Amygdala (tissue), 56 donors: ENCODE measurements around the gene SQSTM1.
"Not testable (repeated sequence)": the region's sequence is repeated elsewhere in the genome, so short reads cannot be mapped to it uniquely, and the experiment has no call there.

ENCODE experiments used
- DNase-seq, 56 donors: peaks; one replicate each; lab custom pipeline; 2025; lab: John Stamatoyannopoulos, UW

Gene SQSTM1

GRCh38 chr5:179822444-179822990 is 1.8 kb downstream of the SQSTM1 start:
- no peak for DNase-seq

GRCh38 chr5:179823937-179824744 is 3.4 kb downstream of the SQSTM1 start:
- no peak for DNase-seq

GRCh38 chr5:179824745-179825112 is 4.0 kb downstream of the SQSTM1 start:
- DNase-seq = no peak

- DNase-seq = no peak
Observed at GRCh38 chr5:179825655-179826182, 5.0 kb downstream of the SQSTM1 start.

GRCh38 chr5:179827680-179828079 is 7.0 kb downstream of the SQSTM1 start:
- DNase-seq = no peak

- no peak for DNase-seq
Observed at GRCh38 chr5:179828756-179829421, 8.2 kb downstream of the SQSTM1 start.

- no peak for DNase-seq
Observed at GRCh38 chr5:179829732-179830435, 9.2 kb downstream of the SQSTM1 start.

GRCh38 chr5:179830818-179831468 is 10.2 kb downstream of the SQSTM1 start:
- DNase-seq = no peak

GRCh38 chr5:179832039-179832745 is 11.5 kb downstream of the SQSTM1 start:
- no peak for DNase-seq

GRCh38 chr5:179833056-179833708 is 12.5 kb downstream of the SQSTM1 start:
- DNase-seq = no peak

- no peak for DNase-seq
Observed at GRCh38 chr5:179833709-179834070, 13.0 kb downstream of the SQSTM1 start.

GRCh38 chr5:179834120-179834519 is 13.4 kb downstream of the SQSTM1 start:
- no peak for DNase-seq

- not testable (repeated sequence) for DNase-seq
Observed at GRCh38 chr5:179834871-179835270, 14.2 kb downstream of the SQSTM1 start.

GRCh38 chr5:179836225-179837019 is 15.7 kb downstream of the SQSTM1 start:
- DNase-seq = no peak

- DNase-seq = no peak
Observed at GRCh38 chr5:179837076-179838011, 16.6 kb downstream of the SQSTM1 start.

GRCh38 chr5:179839328-179840256 is 18.9 kb downstream of the SQSTM1 start:
- peak in 1 of 56 donors; percentile 19 for DNase-seq
